22Rv1 (cell line): ENCODE data around the gene SEMA5A.

ENCODE experiments used
- H3K27ac ChIP-seq: fragments of 450-650 bp; 2 replicates; pipeline ENCODE4 v1.5.1; 2017
- ZFX ChIP-seq: fragments of 450-650 bp; IDR thresholded peaks from 2 replicates; pipeline ENCODE4 v1.6.1; 2017; ENCODE audit warnings: antibody characterized with exemption, borderline replicate concordance
- TF ChIP-seq, protein P1 (sequence below): fragments of 450-650 bp; IDR thresholded peaks from 2 replicates; pipeline ENCODE4 v1.5.1; 2017; ENCODE audit warnings: mild to moderate bottlenecking

Gene SEMA5A

GRCh38 chr5:9513827-9514226 is 32.0 kb downstream of the SEMA5A start:
- TF ChIP-seq, protein P1, sequence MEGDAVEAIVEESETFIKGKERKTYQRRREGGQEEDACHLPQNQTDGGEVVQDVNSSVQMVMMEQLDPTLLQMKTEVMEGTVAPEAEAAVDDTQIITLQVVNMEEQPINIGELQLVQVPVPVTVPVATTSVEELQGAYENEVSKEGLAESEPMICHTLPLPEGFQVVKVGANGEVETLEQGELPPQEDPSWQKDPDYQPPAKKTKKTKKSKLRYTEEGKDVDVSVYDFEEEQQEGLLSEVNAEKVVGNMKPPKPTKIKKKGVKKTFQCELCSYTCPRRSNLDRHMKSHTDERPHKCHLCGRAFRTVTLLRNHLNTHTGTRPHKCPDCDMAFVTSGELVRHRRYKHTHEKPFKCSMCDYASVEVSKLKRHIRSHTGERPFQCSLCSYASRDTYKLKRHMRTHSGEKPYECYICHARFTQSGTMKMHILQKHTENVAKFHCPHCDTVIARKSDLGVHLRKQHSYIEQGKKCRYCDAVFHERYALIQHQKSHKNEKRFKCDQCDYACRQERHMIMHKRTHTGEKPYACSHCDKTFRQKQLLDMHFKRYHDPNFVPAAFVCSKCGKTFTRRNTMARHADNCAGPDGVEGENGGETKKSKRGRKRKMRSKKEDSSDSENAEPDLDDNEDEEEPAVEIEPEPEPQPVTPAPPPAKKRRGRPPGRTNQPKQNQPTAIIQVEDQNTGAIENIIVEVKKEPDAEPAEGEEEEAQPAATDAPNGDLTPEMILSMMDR = no peak
- TF ChIP-seq ZFX = no peak
- no peak overlapping the region for H3K27ac ChIP-seq

DNA sequence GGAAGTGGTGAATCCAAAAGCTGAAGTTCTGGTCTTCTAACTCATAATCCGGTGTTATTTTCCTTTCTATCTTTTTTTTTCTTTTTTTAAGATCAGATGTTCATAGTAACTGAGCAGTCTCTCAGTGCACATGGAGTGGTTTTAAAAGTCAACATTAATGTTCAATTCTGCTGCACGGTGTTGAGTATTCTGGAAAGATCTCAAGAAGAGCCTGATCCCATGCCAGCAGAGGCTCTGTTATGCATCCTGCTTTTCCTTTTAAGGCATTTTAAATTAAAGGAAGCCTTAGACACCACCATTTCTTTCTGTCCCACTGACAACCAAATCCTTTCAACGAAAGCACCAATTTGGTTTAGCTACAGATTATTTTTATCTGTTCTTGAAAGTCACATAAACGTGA is 33.4 kb downstream of the SEMA5A start:
- TF ChIP-seq, protein P1 = no peak
- no peak for TF ChIP-seq ZFX
- H3K27ac ChIP-seq = no peak overlapping the region

GRCh38 chr5:9507974-9508373 is 37.9 kb downstream of the SEMA5A start:
- TF ChIP-seq, protein P1 = no peak
- no peak for TF ChIP-seq ZFX

GRCh38 chr5:9505225-9505624 is 40.6 kb downstream of the SEMA5A start:
- no peak for TF ChIP-seq ZFX
- TF ChIP-seq, protein P1 = no peak
- H3K27ac ChIP-seq = no peak overlapping the region

More at GRCh38 chr5:9507974-9508373, 37.9 kb downstream of the SEMA5A start:
- H3K27ac ChIP-seq = no peak overlapping the region

DNA sequence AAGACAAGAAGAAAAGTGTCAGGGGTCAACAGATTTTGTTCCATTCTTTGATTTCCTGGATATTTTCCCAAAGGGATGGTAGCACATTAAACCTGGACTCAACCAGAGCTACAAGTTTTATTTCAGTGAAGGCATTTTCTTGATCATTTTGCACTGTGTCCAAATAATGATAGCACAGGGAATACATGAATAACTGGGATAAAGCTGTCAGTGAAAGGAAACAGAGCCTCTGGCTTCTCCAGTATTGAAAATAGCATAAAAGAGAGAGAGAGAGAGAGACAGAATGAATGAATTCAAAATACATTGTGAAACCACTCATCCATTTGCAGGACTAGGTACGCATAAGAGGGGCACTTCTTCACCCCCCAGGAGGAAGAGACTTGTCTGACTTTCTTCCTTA is 43.0 kb downstream of the SEMA5A start:
- TF ChIP-seq ZFX = no peak
- TF ChIP-seq, protein P1 = no peak
- no peak overlapping the region for H3K27ac ChIP-seq

- TF ChIP-seq, protein P1 = no peak
- TF ChIP-seq ZFX = no peak
- H3K27ac ChIP-seq = no peak overlapping the region
Observed at GRCh38 chr5:9502050-9502834, 43.6 kb downstream of the SEMA5A start.

DNA sequence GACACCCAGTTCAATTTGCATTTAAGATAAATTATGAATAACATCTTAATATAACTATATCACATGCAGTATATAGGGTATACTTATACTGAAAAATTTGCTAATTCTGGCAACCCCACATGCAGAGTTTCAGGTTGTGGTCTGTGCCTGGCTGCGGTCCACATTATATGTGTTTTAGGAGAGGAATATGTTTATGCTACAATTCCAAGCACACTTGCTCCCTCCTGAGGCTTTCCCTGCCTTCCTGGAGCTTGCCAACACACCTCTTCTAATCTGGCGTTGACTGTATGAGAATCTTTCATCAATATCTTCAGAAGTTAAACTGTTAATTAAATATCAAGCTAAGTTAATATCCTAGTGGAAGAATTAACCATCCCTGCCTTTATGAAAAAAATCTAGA is 45.2 kb downstream of the SEMA5A start:
- TF ChIP-seq ZFX = no peak
- TF ChIP-seq, protein P1 = no peak
- H3K27ac ChIP-seq = no peak overlapping the region
